NCI-H1436 (cell line): ENCODE data around the gene ABCA1.
"Not testable (repeated sequence)": the region's sequence is repeated elsewhere in the genome, so short reads cannot be mapped to it uniquely, and the experiment has no call there.

Experiments
- DNase-seq: peaks from one replicate; lab custom pipeline; 2025; lab: John Stamatoyannopoulos, UW

Gene ABCA1

GRCh38 chr9:104950838-104951237 is 22.9 kb upstream of the ABCA1 start:
- DNase-seq: no peak

- DNase-seq: no peak
Observed at GRCh38 chr9:104948277-104948676, 20.3 kb upstream of the ABCA1 start.

GRCh38 chr9:104944871-104945270 is 16.9 kb upstream of the ABCA1 start:
- no peak for DNase-seq

GRCh38 chr9:104944356-104944755 is 16.4 kb upstream of the ABCA1 start:
- no peak for DNase-seq

- no peak for DNase-seq
Observed at GRCh38 chr9:104941597-104941996, 13.6 kb upstream of the ABCA1 start.

GRCh38 chr9:104936291-104936690 is 8.3 kb upstream of the ABCA1 start:
- DNase-seq: no peak

- not testable (repeated sequence) for DNase-seq
Observed at GRCh38 chr9:104935501-104935810, 7.5 kb upstream of the ABCA1 start.

GRCh38 chr9:104934691-104935500 is 6.9 kb upstream of the ABCA1 start:
- no peak for DNase-seq

GRCh38 chr9:104933091-104933490 is 5.1 kb upstream of the ABCA1 start:
- not testable (repeated sequence) for DNase-seq

- no peak for DNase-seq
Observed at GRCh38 chr9:104931256-104931655, 3.3 kb upstream of the ABCA1 start.

GRCh38 chr9:104927216-104927911 is 591 bp downstream of the ABCA1 start:
- DNase-seq: no peak

- no peak for DNase-seq
Observed at GRCh38 chr9:104923740-104924139, 4.2 kb downstream of the ABCA1 start.

GRCh38 chr9:104923289-104923688 is 4.7 kb downstream of the ABCA1 start:
- no peak for DNase-seq

GRCh38 chr9:104922748-104923147 is 5.2 kb downstream of the ABCA1 start:
- not testable (repeated sequence) for DNase-seq

- no peak for DNase-seq
Observed at GRCh38 chr9:104921067-104921741, 6.8 kb downstream of the ABCA1 start.

- DNase-seq: no peak
Observed at GRCh38 chr9:104915753-104916152, 12.2 kb downstream of the ABCA1 start.

GRCh38 chr9:104915049-104915448 is 12.9 kb downstream of the ABCA1 start:
- DNase-seq: no peak

GRCh38 chr9:104914466-104914865 is 13.5 kb downstream of the ABCA1 start:
- no peak for DNase-seq

GRCh38 chr9:104912606-104913005 is 15.3 kb downstream of the ABCA1 start:
- no peak for DNase-seq

GRCh38 chr9:104911032-104911607 is 16.8 kb downstream of the ABCA1 start:
- DNase-seq: no peak

GRCh38 chr9:104907278-104907951 is 20.5 kb downstream of the ABCA1 start:
- no peak for DNase-seq
